Upper lobe of left lung (tissue), 6 donors: ENCODE results near the gene DSCAM. TPM values are rescaled to one million over a fixed set of nuclear protein-coding genes. Genes with fewer than 3 reads are reported as not detected.

Experiments used
- ATAC-seq, 2 donors: fragments of 200-7000 bp; cut with Tn5 transposase; one replicate each; pipeline ENCODE4 v1.9.1; 2022; ENCODE audit warnings: mild to moderate bottlenecking in 2 of 2, moderate library complexity in 2 of 2; ENCODE audit not compliant: low FRiP score in 2 of 2
- DNase-seq, 2 donors: peaks; one replicate each; pipeline ENCODE4 v3.0.0-alpha.2; 2019 to 2020
- H3K27ac ChIP-seq, 4 donors: fragments of 200-600 bp; sonication (generic); one replicate each; pipeline ENCODE4 v1.5.1; 2016 to 2019
- H3K27me3 ChIP-seq, 4 donors: fragments of 200-600 bp; sonication (generic); one replicate each; pipeline ENCODE4 v1.5.1; 2017 to 2019
- H3K36me3 ChIP-seq, 4 donors: fragments of 200-600 bp; sonication (generic); one replicate each; pipeline ENCODE4 v1.5.1; 2016 to 2019
- H3K4me1 ChIP-seq, 4 donors: fragments of 200-600 bp; sonication (generic); one replicate each; pipeline ENCODE4 v1.5.1; 2018 to 2019
- H3K4me3 ChIP-seq, 4 donors: fragments of 200-600 bp; sonication (generic); one replicate each; pipeline ENCODE4 v1.5.1; 2017 to 2019; ENCODE audit warnings: mild to moderate bottlenecking in 2 of 4, moderate library complexity in 1 of 4
- H3K9me3 ChIP-seq, 4 donors: fragments of 200-600 bp; sonication (generic); one replicate each; pipeline ENCODE4 v1.5.1; 2018 to 2019
- EP300 ChIP-seq, 4 donors: sonication (generic); formaldehyde crosslinking; IDR thresholded peaks; one replicate each; pipeline ENCODE4 v1.5.1; 2017; ENCODE audit warnings: antibody characterized with exemption in 4 of 4, control low read depth in 2 of 4
- POLR2A ChIP-seq, 4 donors: fragments of 450-650 bp; IDR thresholded peaks; one replicate each; pipeline ENCODE4 v1.5.1; 2016 to 2017; ENCODE audit warnings: antibody characterized with exemption in 4 of 4, mild to moderate bottlenecking in 2 of 4
- POLR2AphosphoS5 ChIP-seq, 2 donors: sonication (generic); formaldehyde crosslinking; IDR thresholded peaks; one replicate each; pipeline ENCODE4 v1.5.1; 2017; ENCODE audit warnings: antibody characterized with exemption in 2 of 2
- WGBS, 2 donors: methylation state at CpG; one replicate each; pipeline ENCODE4 v1.1.5; 2017 to 2018; 5-methylcytosine and 5-hydroxymethylcytosine counted together
- total RNA-seq, 6 donors: library from RNA; depleted of rRNA in 4 of 6; stranded (reverse); fragments of >200 nt in 4 of 6; gene quantifications; one replicate each; pipeline versions ENCODE4 v1.1.0 to v1.2.1, GENCODE V29; 2016 to 2021
- TF ChIP-seq, protein P1 (sequence below), 6 experiments: fragments of 450-650 bp in 4 of 6; fragments of 200-600 bp in 2 of 6; sonication (generic) in 2 of 6; IDR thresholded peaks; one replicate each; pipeline ENCODE4 v1.5.1; 2016 to 2019; ENCODE audit warnings: antibody characterized with exemption in 6 of 6
- donor health status: DM: no; HTN: no; CAD: no; lungs with moderate emphysema.
- donor health status: DM: no; HTN: yes; CAD: no; lungs with severe emphysema.

DSCAM gene
- total RNA-seq, 6 donors from 2014 or later: under 0.01 to 0.61 (median 0.26) TPM; not detected in 1

DNA sequence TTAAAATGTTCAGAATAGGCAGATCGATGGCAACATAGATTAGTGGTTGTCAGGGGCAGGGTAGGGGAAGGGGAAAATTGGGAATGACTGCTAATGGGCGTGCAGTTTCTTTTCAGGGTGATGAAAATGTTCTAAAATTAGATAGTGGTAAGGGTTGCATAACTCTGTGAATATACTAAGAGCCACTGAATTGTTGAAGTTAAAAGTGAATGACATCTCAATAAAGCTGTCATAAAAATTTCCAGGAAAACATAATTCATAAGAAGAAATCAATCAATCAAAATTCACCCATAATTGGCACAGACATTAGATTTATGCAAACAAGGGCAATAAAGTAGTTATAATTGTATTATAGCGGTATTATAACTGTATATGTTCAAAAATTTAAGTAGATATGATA is 751.5 kb downstream of the DSCAM start:
- WGBS, 2 donors: 53 to 54% methylated on average over 3 of the region's 3 CpGs
- Histone ChIP-seq H3K36me3 (no peaks in the 10 kb centered on the region), H3K27ac (no peak overlapping the region), H3K4me1 (no peaks in the 10 kb centered on the region), H3K9me3 (no peaks in the 10 kb centered on the region), H3K4me3 (no peak overlapping the region), H3K27me3 (no peaks in the 10 kb centered on the region)
- TF ChIP-seq, protein P1, sequence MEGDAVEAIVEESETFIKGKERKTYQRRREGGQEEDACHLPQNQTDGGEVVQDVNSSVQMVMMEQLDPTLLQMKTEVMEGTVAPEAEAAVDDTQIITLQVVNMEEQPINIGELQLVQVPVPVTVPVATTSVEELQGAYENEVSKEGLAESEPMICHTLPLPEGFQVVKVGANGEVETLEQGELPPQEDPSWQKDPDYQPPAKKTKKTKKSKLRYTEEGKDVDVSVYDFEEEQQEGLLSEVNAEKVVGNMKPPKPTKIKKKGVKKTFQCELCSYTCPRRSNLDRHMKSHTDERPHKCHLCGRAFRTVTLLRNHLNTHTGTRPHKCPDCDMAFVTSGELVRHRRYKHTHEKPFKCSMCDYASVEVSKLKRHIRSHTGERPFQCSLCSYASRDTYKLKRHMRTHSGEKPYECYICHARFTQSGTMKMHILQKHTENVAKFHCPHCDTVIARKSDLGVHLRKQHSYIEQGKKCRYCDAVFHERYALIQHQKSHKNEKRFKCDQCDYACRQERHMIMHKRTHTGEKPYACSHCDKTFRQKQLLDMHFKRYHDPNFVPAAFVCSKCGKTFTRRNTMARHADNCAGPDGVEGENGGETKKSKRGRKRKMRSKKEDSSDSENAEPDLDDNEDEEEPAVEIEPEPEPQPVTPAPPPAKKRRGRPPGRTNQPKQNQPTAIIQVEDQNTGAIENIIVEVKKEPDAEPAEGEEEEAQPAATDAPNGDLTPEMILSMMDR (IDR thresholded peaks at IDR 0.05): no peak
- TF ChIP-seq POLR2A (IDR thresholded peaks at IDR 0.05) (no peak), EP300 (IDR thresholded peaks at IDR 0.05) (no peak), POLR2AphosphoS5 (IDR thresholded peaks at IDR 0.05) (no peak)
- DNase-seq (no peak), ATAC-seq (no peak)

DNA sequence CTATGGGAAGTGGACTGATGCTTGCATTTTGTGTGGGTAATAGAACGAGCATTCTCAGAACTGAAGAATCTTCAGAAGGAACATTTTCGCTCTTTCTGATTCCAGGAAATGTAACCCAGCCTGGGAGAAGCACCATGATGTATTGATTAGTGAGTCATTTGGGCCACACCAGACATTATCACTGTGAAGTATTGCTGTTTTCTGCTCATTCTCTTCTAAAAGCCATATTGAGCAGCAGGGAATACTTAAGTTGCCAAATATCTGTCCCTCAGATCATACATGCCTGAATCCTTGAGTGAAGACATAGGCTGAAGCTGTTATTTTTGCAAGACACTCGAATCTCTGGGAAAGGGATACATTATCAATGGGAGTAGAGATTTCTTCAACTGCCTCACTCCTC is 766.6 kb downstream of the DSCAM start:
- Histone ChIP-seq H3K4me3 (no peak overlapping the region), H3K27me3 (no peaks in the 10 kb centered on the region), H3K27ac (no peak overlapping the region), H3K4me1 (no peaks in the 10 kb centered on the region), H3K36me3 (no peaks in the 10 kb centered on the region), H3K9me3 (no peaks in the 10 kb centered on the region)
- DNase-seq: no peak
- TF ChIP-seq POLR2A (IDR thresholded peaks at IDR 0.05): no peak
- TF ChIP-seq, protein P1 (IDR thresholded peaks at IDR 0.05): no peak
- TF ChIP-seq EP300 (IDR thresholded peaks at IDR 0.05): no peak
- TF ChIP-seq POLR2AphosphoS5 (IDR thresholded peaks at IDR 0.05): no peak
- WGBS, 2 donors: 73 to 85% methylated on average over 3 of the region's 3 CpGs
- ATAC-seq: no peak

DNA sequence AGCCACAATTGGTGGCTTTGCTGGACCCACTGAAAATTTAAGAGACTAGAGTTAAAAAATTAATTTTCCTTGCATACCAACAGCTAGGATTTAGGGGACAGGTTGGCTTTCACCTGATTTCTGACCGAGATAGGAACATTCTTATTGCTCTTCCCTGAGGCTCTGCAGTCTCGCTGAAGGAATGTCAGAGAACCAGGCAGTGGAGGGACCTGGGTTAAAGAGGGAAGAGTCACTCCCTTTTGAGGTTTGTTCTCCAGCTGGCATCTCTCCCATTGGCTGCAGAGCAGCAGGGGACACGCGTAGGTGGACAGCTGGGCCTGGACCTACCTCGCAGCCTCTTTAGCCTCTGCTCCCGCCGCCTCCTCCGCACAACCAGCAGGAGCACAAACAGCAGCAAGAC is 772.2 kb downstream of the DSCAM start:
- 82 to 89% methylated on average over 8 of the region's 8 CpGs for WGBS, 2 donors
- DNase-seq (no peak), ATAC-seq (no peak)

DNA sequence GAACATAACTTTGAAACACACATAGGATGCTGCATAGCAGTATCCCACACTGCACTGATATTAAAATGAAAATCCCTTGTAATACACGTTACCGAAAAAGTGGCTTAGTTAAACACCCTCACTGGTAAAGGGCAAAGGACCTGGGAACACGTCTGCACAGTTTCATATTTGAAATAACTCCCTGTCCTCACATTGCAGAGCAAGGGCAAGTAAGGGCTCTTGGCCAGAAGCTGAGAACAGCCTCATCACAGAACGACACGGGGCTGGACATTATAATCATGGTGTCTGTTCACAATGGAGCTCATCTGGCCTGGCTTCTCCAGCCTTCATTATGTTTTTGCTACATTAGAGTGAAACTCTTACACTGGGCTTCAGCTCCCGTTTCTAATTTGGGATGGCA is 772.8 kb downstream of the DSCAM start:
- Histone ChIP-seq H3K27ac (no peak overlapping the region), H3K36me3 (no peaks in the 10 kb centered on the region), H3K4me1 (no peaks in the 10 kb centered on the region), H3K27me3 (no peaks in the 10 kb centered on the region), H3K4me3 (no peak overlapping the region), H3K9me3 (no peaks in the 10 kb centered on the region)
- DNase-seq (no peak), ATAC-seq (no peak)
- TF ChIP-seq POLR2A (IDR thresholded peaks at IDR 0.05) (no peak), EP300 (IDR thresholded peaks at IDR 0.05) (no peak), POLR2AphosphoS5 (IDR thresholded peaks at IDR 0.05) (no peak)
- TF ChIP-seq, protein P1 (IDR thresholded peaks at IDR 0.05): no peak
- WGBS, 2 donors: 79 to 81% methylated on average over 6 of the region's 6 CpGs

More for the DNA sequence above, 772.2 kb downstream of the DSCAM start:
- Histone ChIP-seq H3K27me3 (no peaks in the 10 kb centered on the region), H3K36me3 (no peaks in the 10 kb centered on the region), H3K4me3 (no peak overlapping the region), H3K27ac (no peak overlapping the region), H3K9me3 (no peaks in the 10 kb centered on the region), H3K4me1 (no peaks in the 10 kb centered on the region)
- TF ChIP-seq POLR2AphosphoS5 (IDR thresholded peaks at IDR 0.05): no peak
- no peak for TF ChIP-seq POLR2A (IDR thresholded peaks at IDR 0.05)
- TF ChIP-seq, protein P1 (IDR thresholded peaks at IDR 0.05): no peak
- TF ChIP-seq EP300 (IDR thresholded peaks at IDR 0.05): no peak

DNA sequence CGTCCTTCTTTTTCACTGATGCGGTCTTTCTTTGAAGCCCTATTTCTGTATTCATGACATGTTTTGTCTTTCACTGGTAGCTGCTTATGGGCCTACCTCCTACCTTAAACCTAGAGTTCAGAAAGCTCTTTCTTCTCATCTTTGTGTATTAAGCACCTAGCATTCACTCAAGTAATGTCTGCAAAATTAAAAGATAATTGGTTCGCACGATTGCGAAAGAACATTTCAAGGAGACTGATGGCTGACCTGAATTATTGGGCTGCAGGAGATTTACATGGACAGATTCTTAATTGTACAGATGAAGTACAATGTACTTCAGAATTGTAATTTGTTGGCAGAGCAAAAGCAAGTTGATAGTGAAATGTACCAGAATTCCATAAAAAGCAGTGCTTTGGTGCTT is 773.3 kb downstream of the DSCAM start:
- no peak for DNase-seq
- Histone ChIP-seq H3K27ac (no peak overlapping the region), H3K4me1 (no peaks in the 10 kb centered on the region), H3K4me3 (no peak overlapping the region), H3K36me3 (no peaks in the 10 kb centered on the region), H3K9me3 (no peaks in the 10 kb centered on the region), H3K27me3 (no peaks in the 10 kb centered on the region)
- TF ChIP-seq POLR2A (IDR thresholded peaks at IDR 0.05): no peak
- TF ChIP-seq POLR2AphosphoS5 (IDR thresholded peaks at IDR 0.05): no peak
- TF ChIP-seq, protein P1 (IDR thresholded peaks at IDR 0.05): no peak
- TF ChIP-seq EP300 (IDR thresholded peaks at IDR 0.05): no peak
- 93 to 96% methylated on average over 5 of the region's 5 CpGs for WGBS, 2 donors
- no peak for ATAC-seq
